B cell (primary cell): Measurements from ENCODE around the gene PRR14.

Experiments
- EZH2 ChIP-seq: IDR thresholded peaks from 2 replicates; pipeline ENCODE4 v1.6.1; 2012; ENCODE audit warnings: borderline replicate concordance, low read depth, mild to moderate bottlenecking, moderate library complexity, low read length; ENCODE audit not compliant: insufficient read depth, poor library complexity, severe bottlenecking
- TF ChIP-seq, protein P1 (sequence below): fragments of 200-600 bp; IDR thresholded peaks from one replicate; pipeline ENCODE4 v1.8.0; 2022; ENCODE audit warnings: antibody characterized with exemption, mild to moderate bottlenecking

DNA sequence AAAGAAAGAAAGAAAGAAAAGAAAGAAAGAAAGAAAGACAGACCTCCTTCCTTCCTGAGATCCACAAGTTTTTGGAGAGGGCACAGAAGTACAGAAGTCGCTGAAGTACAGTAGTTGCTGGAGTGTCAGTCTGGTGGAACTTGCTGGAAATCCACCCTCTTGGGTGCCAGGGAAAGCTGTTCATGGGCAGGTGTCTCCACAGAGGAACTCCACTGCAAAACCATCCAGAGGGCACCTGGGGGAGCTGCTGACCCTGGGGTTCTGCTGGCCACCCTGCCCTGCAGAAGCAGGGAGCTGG lies 3.5 kb upstream of the PRR14 start:
- TF ChIP-seq, protein P1, sequence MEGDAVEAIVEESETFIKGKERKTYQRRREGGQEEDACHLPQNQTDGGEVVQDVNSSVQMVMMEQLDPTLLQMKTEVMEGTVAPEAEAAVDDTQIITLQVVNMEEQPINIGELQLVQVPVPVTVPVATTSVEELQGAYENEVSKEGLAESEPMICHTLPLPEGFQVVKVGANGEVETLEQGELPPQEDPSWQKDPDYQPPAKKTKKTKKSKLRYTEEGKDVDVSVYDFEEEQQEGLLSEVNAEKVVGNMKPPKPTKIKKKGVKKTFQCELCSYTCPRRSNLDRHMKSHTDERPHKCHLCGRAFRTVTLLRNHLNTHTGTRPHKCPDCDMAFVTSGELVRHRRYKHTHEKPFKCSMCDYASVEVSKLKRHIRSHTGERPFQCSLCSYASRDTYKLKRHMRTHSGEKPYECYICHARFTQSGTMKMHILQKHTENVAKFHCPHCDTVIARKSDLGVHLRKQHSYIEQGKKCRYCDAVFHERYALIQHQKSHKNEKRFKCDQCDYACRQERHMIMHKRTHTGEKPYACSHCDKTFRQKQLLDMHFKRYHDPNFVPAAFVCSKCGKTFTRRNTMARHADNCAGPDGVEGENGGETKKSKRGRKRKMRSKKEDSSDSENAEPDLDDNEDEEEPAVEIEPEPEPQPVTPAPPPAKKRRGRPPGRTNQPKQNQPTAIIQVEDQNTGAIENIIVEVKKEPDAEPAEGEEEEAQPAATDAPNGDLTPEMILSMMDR, result no peak
- TF ChIP-seq EZH2, result no peak
